ENCODE measurements around the gene B3GALNT2. TPM values are rescaled to one million over a fixed set of nuclear protein-coding genes. Genes with fewer than 3 reads are reported as not detected.
"Not testable (repeated sequence)": the region's sequence is repeated elsewhere in the genome, so short reads cannot be mapped to it uniquely, and the experiment has no call there.

B3GALNT2 gene
- total RNA-seq (10 to 100 TPM; 27.0 to 46.9 (median 34.5) TPM), polyA plus RNA-seq (10 to 100 TPM in 1 of 3 donors, 1 to 10 TPM in 2; 7.1 to 25.7 (median 7.4) TPM)
- long read RNA-seq, donor 1, transcript B3GALNT2-202 (12 exons, 2,015 nt), result major isoform, 9 of 22 reads
- long read RNA-seq, donor 1, partial matches to known transcripts, result 7 of 22 reads
- long read RNA-seq, donor 1, other reads (novel, unspliced or antisense), result 6 of 22 reads
- long read RNA-seq, donor 2, transcript B3GALNT2-202 (12 exons, 2,015 nt), result major isoform, 7 of 29 reads
- long read RNA-seq, donor 2, partial matches to known transcripts, result 8 of 29 reads
- long read RNA-seq, donor 2, other reads (novel, unspliced or antisense), result 13 of 29 reads

- Histone ChIP-seq H3K36me3 (ENCODE audit: insufficient read depth in 1 of 2, low read depth in 1 of 2) (no peaks in the 10 kb centered on the region), H3K4me3 (peak within 1 kb of the TSS; percentile 87), H3K27me3 (ENCODE audit: insufficient read depth in 3 of 3, low read length in 2 of 3) (no peaks in the 10 kb centered on the region), H3K4me1 (peaks cover 32% of the 10 kb centered on the region), H3K27ac (peak within 1 kb of the TSS; percentile 99), H3K9me3 (no peaks in the 10 kb centered on the region)
- WGBS, 3 donors, result 0 to 2% (median 1%) methylated on average over 26 to 48 of the region's 48 CpGs
- ATAC-seq (peak; percentile 36 to 42 (median 40)), DNase-seq (no peak)
- intact Hi-C loops (cut with DNase I), result no loop called here
- TF ChIP-seq CTCF (IDR thresholded peaks at IDR 0.05), result no peak
These were observed at the start of gene B3GALNT2 for GRCh38 chr1:235504122-235504493. Gene B3GALNT2 (minus strand): TSS chr1:235504452. CDS start chr1:235504252, 200 bp downstream.

- Histone ChIP-seq H3K4me3 (no peak overlapping the region), H3K36me3 (ENCODE audit: insufficient read depth in 1 of 2, low read depth in 1 of 2) (no peaks in the 10 kb centered on the region), H3K27ac (no peak overlapping the region), H3K4me1 (no peaks in the 10 kb centered on the region), H3K9me3 (no peaks in the 10 kb centered on the region), H3K27me3 (ENCODE audit: insufficient read depth in 3 of 3, low read length in 2 of 3) (peaks cover 0 to under 1% (median 0%) of the 10 kb centered on the region in 3 donors)
- DNase-seq (no peak), ATAC-seq (no peak)
- WGBS, 3 donors, result 50 to 56% (median 52%) methylated on average over 5 of the region's 5 CpGs
- intact Hi-C loops (cut with DNase I), result no loop called here
- TF ChIP-seq CTCF (IDR thresholded peaks at IDR 0.05), result no peak
These were observed 48.9 kb upstream of the B3GALNT2 start for GRCh38 chr1:235553112-235553551.

- WGBS, 3 donors, result 77 to 79% (median 78%) methylated on average over 10 of the region's 10 CpGs
- TF ChIP-seq CTCF (IDR thresholded peaks at IDR 0.05), result no peak
- Histone ChIP-seq H3K4me1 (no peaks in the 10 kb centered on the region), H3K9me3 (no peaks in the 10 kb centered on the region), H3K4me3 (no peak overlapping the region), H3K27ac (no peak overlapping the region), H3K36me3 (ENCODE audit: insufficient read depth in 1 of 2, low read depth in 1 of 2) (no peaks in the 10 kb centered on the region), H3K27me3 (ENCODE audit: insufficient read depth in 3 of 3, low read length in 2 of 3) (peaks cover 0 to 5% (median 0%) of the 10 kb centered on the region in 3 donors)
- intact Hi-C loops (cut with DNase I), result no loop called here
- ATAC-seq, result no peak
- no peak for DNase-seq
These were observed 48.0 kb upstream of the B3GALNT2 start for GRCh38 chr1:235552146-235552716.

- 54 to 66% (median 61%) methylated on average over 13 of the region's 13 CpGs for WGBS, 3 donors
- intact Hi-C loops (cut with DNase I), result no loop called here
- ATAC-seq, result no peak
These were observed 45.3 kb upstream of the B3GALNT2 start for GRCh38 chr1:235549351-235550139.

GRCh38 chr1:235546369-235547155, 42.3 kb upstream of the B3GALNT2 start:
- H3K4me3 ChIP-seq; intact Hi-C loops (cut with DNase I); H3K27me3 ChIP-seq (ENCODE audit: insufficient read depth in 3 of 3, low read length in 2 of 3); ATAC-seq; H3K9me3 ChIP-seq; H3K36me3 ChIP-seq (ENCODE audit: insufficient read depth in 1 of 2, low read depth in 1 of 2); H3K27ac ChIP-seq; DNase-seq; H3K4me1 ChIP-seq: not testable (repeated sequence)
- WGBS, 3 donors, result 37 to 55% (median 50%) methylated on average over 10 of the region's 10 CpGs

More at GRCh38 chr1:235549351-235550139, 45.3 kb upstream of the B3GALNT2 start:
- Histone ChIP-seq H3K27me3 (ENCODE audit: insufficient read depth in 3 of 3, low read length in 2 of 3) (peaks cover 0 to 5% (median 0%) of the 10 kb centered on the region in 3 donors), H3K9me3 (no peaks in the 10 kb centered on the region), H3K4me1 (no peaks in the 10 kb centered on the region), H3K4me3 (no peak overlapping the region), H3K27ac (no peak overlapping the region), H3K36me3 (ENCODE audit: insufficient read depth in 1 of 2, low read depth in 1 of 2) (no peaks in the 10 kb centered on the region)
- no peak for TF ChIP-seq CTCF (IDR thresholded peaks at IDR 0.05)
- no peak for DNase-seq
